Caco-2 (cell line): Measurements from ENCODE around the gene GJA3. TPM values are rescaled to one million over a fixed set of nuclear protein-coding genes. Genes with fewer than 3 reads are reported as not detected.

Experiments
- BruUV-seq: library from RNA; stranded (reverse); fragments of 400-500 nt; replicated peaks from 2 replicates; lab custom pipeline; 2021; lab: Mats Ljungman, UMichigan
- CTCF ChIA-PET: fragments of 300-600 bp; sonication (Branson Sonifier 250); formaldehyde crosslinking; loops from one replicate; lab custom pipeline; 2022; ENCODE audit warnings: antibody characterized with exemption; lab: Charles Lee
- POLR2A ChIA-PET: fragments of 300-600 bp; sonication (Branson Sonifier 250); formaldehyde crosslinking; loops from one replicate; lab custom pipeline; 2022; ENCODE audit warnings: antibody characterized with exemption; lab: Charles Lee
- DNase-seq, 2 experiments: peaks; one replicate each; pipeline versions ENCODE4 v3.0.0 to v3.0.0-alpha.2; 2020 to 2022
- H3K27me3 ChIP-seq: replicated peaks from 2 replicates; pipeline ENCODE4 v1.6.0; 2011; ENCODE audit warnings: low read length; ENCODE audit not compliant: control insufficient read depth, insufficient read depth
- H3K36me3 ChIP-seq: 2 replicates; pipeline ENCODE4 v1.5.1; 2011; ENCODE audit warnings: low read length; ENCODE audit not compliant: control insufficient read depth, insufficient read depth
- H3K4me1 ChIP-seq: fragments of 250-450 bp; sonication (Bioruptor Pico); 2 replicates; pipeline ENCODE4 v1.5.1; 2020; ENCODE audit warnings: mild to moderate bottlenecking
- H3K4me3 ChIP-seq: 2 replicates; pipeline ENCODE4 v1.5.1; 2011; ENCODE audit warnings: low read depth, mild to moderate bottlenecking, control low read depth, low read length
- H3K9me3 ChIP-seq: fragments of 250-450 bp; sonication (Bioruptor Pico); 2 replicates; pipeline ENCODE4 v1.5.1; 2020; ENCODE audit warnings: mild to moderate bottlenecking, moderate library complexity
- H3K27ac Mint-ChIP-seq: one replicate; pipeline ENCODE4 v1.8.0; 2022; ENCODE audit warnings: mixed read lengths; ENCODE audit not compliant: unreplicated experiment
- H3K27me3 Mint-ChIP-seq: one replicate; pipeline ENCODE4 v1.8.0; 2022; ENCODE audit warnings: mixed read lengths; ENCODE audit not compliant: insufficient read depth, unreplicated experiment
- H3K36me3 Mint-ChIP-seq: one replicate; pipeline ENCODE4 v1.8.0; 2022; ENCODE audit warnings: mild to moderate bottlenecking, mixed read lengths; ENCODE audit not compliant: insufficient read depth, unreplicated experiment
- H3K4me1 Mint-ChIP-seq: one replicate; pipeline ENCODE4 v1.8.0; 2022; ENCODE audit warnings: low read depth, mixed read lengths; ENCODE audit not compliant: unreplicated experiment
- H3K4me3 Mint-ChIP-seq: one replicate; pipeline ENCODE4 v1.8.0; 2022; ENCODE audit warnings: mild to moderate bottlenecking, moderate library complexity, mixed read lengths; ENCODE audit not compliant: unreplicated experiment
- H3K9me3 Mint-ChIP-seq: one replicate; pipeline ENCODE4 v1.8.0; 2022; ENCODE audit warnings: mixed read lengths; ENCODE audit not compliant: unreplicated experiment
- intact Hi-C: fragments of 100-400 bp; cut with micrococcal nuclease; formaldehyde crosslinking; loops from one replicate; pipeline ENCODE4 v1.10.0; 2022; ENCODE audit not compliant: unreplicated experiment
- total RNA-seq: library from RNA; stranded (reverse); gene quantifications from 2 replicates; pipeline ENCODE4 v1.2.3, GENCODE V29; 2022
- TF ChIP-seq, protein P1 (sequence below), 2 experiments: fragments of 200-600 bp in 1 of 2; IDR thresholded peaks; 1 replicate in 1 of 2; 2 replicates in 1 of 2; pipeline versions ENCODE4 v1.5.1 to v1.8.0; 2011 to 2022; ENCODE audit warnings: antibody characterized with exemption in 1 of 2, control low read depth in 1 of 2, inconsistent platforms in 1 of 2, low read depth in 1 of 2, low read length in 1 of 2, mild to moderate bottlenecking in 1 of 2, moderate library complexity in 1 of 2; ENCODE audit not compliant: insufficient read depth in 1 of 2, severe bottlenecking in 1 of 2, unreplicated experiment in 1 of 2

GJA3 gene
- total RNA-seq, 1 experiment from 2014 or later, result 0.11 TPM

GRCh38 chr13:20175907-20176652 lies 15.2 kb upstream of the GJA3 start:
- TF ChIP-seq, protein P1, sequence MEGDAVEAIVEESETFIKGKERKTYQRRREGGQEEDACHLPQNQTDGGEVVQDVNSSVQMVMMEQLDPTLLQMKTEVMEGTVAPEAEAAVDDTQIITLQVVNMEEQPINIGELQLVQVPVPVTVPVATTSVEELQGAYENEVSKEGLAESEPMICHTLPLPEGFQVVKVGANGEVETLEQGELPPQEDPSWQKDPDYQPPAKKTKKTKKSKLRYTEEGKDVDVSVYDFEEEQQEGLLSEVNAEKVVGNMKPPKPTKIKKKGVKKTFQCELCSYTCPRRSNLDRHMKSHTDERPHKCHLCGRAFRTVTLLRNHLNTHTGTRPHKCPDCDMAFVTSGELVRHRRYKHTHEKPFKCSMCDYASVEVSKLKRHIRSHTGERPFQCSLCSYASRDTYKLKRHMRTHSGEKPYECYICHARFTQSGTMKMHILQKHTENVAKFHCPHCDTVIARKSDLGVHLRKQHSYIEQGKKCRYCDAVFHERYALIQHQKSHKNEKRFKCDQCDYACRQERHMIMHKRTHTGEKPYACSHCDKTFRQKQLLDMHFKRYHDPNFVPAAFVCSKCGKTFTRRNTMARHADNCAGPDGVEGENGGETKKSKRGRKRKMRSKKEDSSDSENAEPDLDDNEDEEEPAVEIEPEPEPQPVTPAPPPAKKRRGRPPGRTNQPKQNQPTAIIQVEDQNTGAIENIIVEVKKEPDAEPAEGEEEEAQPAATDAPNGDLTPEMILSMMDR (IDR thresholded peaks at IDR 0.05; ENCODE audit: insufficient read depth in 1 of 2, low read depth in 1 of 2, low read length in 1 of 2, severe bottlenecking in 1 of 2, unreplicated experiment in 1 of 2), result no peak
- Mint-ChIP-seq H3K4me3 (no peak overlapping the region), H3K27ac (no peak overlapping the region), H3K36me3 (no peaks in the 10 kb centered on the region), H3K9me3 (no peaks in the 10 kb centered on the region), H3K4me1 (peaks cover 15% of the 10 kb centered on the region), H3K27me3 (peaks cover 3% of the 10 kb centered on the region)
- no peaks in the 10 kb centered on the region for H3K36me3 ChIP-seq
- ChIA-PET CTCF (no interaction called here), POLR2A (no interaction called here)
- no peak overlapping the region for H3K4me3 ChIP-seq
- no peak for DNase-seq
- no TSS peak for BruUV-seq
- H3K27me3 ChIP-seq, result no peaks in the 10 kb centered on the region
- peaks cover 11% of the 10 kb centered on the region for H3K4me1 ChIP-seq
- H3K9me3 ChIP-seq, result no peaks in the 10 kb centered on the region
- intact Hi-C loops, result no loop called here

DNA sequence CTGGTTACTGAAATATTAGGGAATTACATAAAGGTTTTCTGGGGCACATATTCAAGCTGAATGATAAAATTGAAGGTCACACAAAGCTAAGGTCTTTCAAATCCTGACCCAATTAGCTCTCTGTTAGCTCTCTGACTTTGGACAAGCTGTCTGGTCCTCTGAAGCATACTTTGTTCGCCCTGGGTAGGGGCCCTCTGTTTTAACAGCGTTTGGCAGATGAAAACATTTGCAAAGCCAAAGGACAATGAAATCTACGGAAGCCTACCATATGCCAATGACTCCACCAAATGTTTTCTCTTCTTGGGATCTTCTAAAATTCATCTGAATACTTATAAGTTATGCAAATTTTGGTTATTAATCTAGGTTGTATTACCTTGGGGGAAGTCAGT lies 14.5 kb upstream of the GJA3 start:
- Mint-ChIP-seq H3K27ac (no peak overlapping the region), H3K4me3 (no peak overlapping the region), H3K36me3 (no peaks in the 10 kb centered on the region), H3K9me3 (no peaks in the 10 kb centered on the region), H3K4me1 (peaks cover 15% of the 10 kb centered on the region), H3K27me3 (peaks cover under 1% of the 10 kb centered on the region)
- DNase-seq, result no peak
- Histone ChIP-seq H3K4me1 (peaks cover 11% of the 10 kb centered on the region), H3K9me3 (no peaks in the 10 kb centered on the region), H3K4me3 (no peak overlapping the region), H3K36me3 (no peaks in the 10 kb centered on the region), H3K27me3 (no peaks in the 10 kb centered on the region)
- ChIA-PET CTCF (interaction anchor here (0.6 kb wide), 1 partner anchor 537 kb away, joined by 3 read pairs; no protein-coding TSS in a partner anchor), POLR2A (no interaction called here)
- no TSS peak for BruUV-seq
- TF ChIP-seq, protein P1 (IDR thresholded peaks at IDR 0.05; ENCODE audit: insufficient read depth in 1 of 2, low read depth in 1 of 2, low read length in 1 of 2, severe bottlenecking in 1 of 2, unreplicated experiment in 1 of 2), result no peak
- intact Hi-C loops, result no loop called here

GRCh38 chr13:20174656-20175405 lies 14.0 kb upstream of the GJA3 start:
- BruUV-seq, result no TSS peak
- Mint-ChIP-seq H3K4me1 (peaks cover 15% of the 10 kb centered on the region), H3K27ac (peak overlapping the region; percentile 36), H3K4me3 (peak overlapping the region; percentile 32), H3K27me3 (no peaks in the 10 kb centered on the region), H3K9me3 (no peaks in the 10 kb centered on the region), H3K36me3 (no peaks in the 10 kb centered on the region)
- H3K36me3 ChIP-seq, result no peaks in the 10 kb centered on the region
- H3K27me3 ChIP-seq, result no peaks in the 10 kb centered on the region
- no peak overlapping the region for H3K4me3 ChIP-seq
- H3K4me1 ChIP-seq, result peaks cover 11% of the 10 kb centered on the region
- TF ChIP-seq, protein P1 (IDR thresholded peaks at IDR 0.05; ENCODE audit: insufficient read depth in 1 of 2, low read depth in 1 of 2, low read length in 1 of 2, severe bottlenecking in 1 of 2, unreplicated experiment in 1 of 2), result no peak
- ChIA-PET CTCF (interaction anchor here (0.6 kb wide), 1 partner anchor 537 kb away, joined by 3 read pairs; no protein-coding TSS in a partner anchor), POLR2A (no interaction called here)
- intact Hi-C loops, result no loop called here
- no peak for DNase-seq
- H3K9me3 ChIP-seq, result no peaks in the 10 kb centered on the region
